Activated naive CD8-positive, alpha-beta T cell treated with anti-CD3 and anti-CD28 coated beads, Interleukin-2, amount 10 ng/mL, durations not matched to agents 7 days and 5 days (primary cell): ENCODE results near the gene AK8. TPM values are rescaled to one million over a fixed set of nuclear protein-coding genes. Genes with fewer than 3 reads are reported as not detected.

Experiments used
- ATAC-seq: fragments of 150-1000 bp; cut with Tn5 transposase; one replicate; pipeline ENCODE4 v1.10.0; 2021; ENCODE audit warnings: low read depth, moderate library complexity
- POLR2A ChIA-PET: fragments of 350-600 bp; sonication (Branson Sonifier 250); formaldehyde crosslinking; loops from one replicate; lab custom pipeline; 2021; ENCODE audit warnings: antibody characterized with exemption; lab: Charles Lee
- DNase-seq: peaks from one replicate; pipeline ENCODE4 v3.0.0; 2021
- H3K27ac Mint-ChIP-seq: one replicate; pipeline ENCODE4 v1.8.0; 2022; ENCODE audit warnings: mild to moderate bottlenecking, mixed read lengths
- H3K27me3 Mint-ChIP-seq: one replicate; pipeline ENCODE4 v1.8.0; 2022; ENCODE audit warnings: mild to moderate bottlenecking, moderate library complexity, mixed read lengths
- H3K36me3 Mint-ChIP-seq: one replicate; pipeline ENCODE4 v1.8.0; 2021; ENCODE audit warnings: mild to moderate bottlenecking, mixed read lengths
- H3K4me1 Mint-ChIP-seq: one replicate; pipeline ENCODE4 v1.8.0; 2021; ENCODE audit warnings: mixed read lengths
- H3K4me3 Mint-ChIP-seq: one replicate; pipeline ENCODE4 v1.8.0; 2022; ENCODE audit warnings: mild to moderate bottlenecking, moderate library complexity, mixed read lengths
- H3K9me3 Mint-ChIP-seq: one replicate; pipeline ENCODE4 v1.8.0; 2021; ENCODE audit warnings: mixed read lengths
- total RNA-seq, 2 experiments: library from RNA; stranded (reverse); gene quantifications; one replicate each; pipeline ENCODE4 v1.2.3, GENCODE V29; 2021

AK8 gene
- total RNA-seq, 2 experiments from 2014 or later: 0.30 TPM; not detected in 1

- Mint-ChIP-seq H3K4me3 (no peak overlapping the region), H3K9me3 (no peaks in the 10 kb centered on the region), H3K27ac (no peak overlapping the region), H3K4me1 (peaks cover 8% of the 10 kb centered on the region), H3K27me3 (peaks cover 30% of the 10 kb centered on the region), H3K36me3 (no peaks in the 10 kb centered on the region)
- DNase-seq (no peak), ATAC-seq (no peak)
- POLR2A ChIA-PET: interaction anchor here (0.5 kb wide), 1 partner anchor 71 kb away, joined by 3 read pairs; no protein-coding TSS in a partner anchor
Measured at GRCh38 chr9:132826131-132826530, 52.0 kb downstream of the AK8 start.

GRCh38 chr9:132825430-132825829, 52.7 kb downstream of the AK8 start:
- peaks cover 8% of the 10 kb centered on the region for H3K4me1 Mint-ChIP-seq
- H3K9me3 Mint-ChIP-seq: no peaks in the 10 kb centered on the region
- DNase-seq (no peak), ATAC-seq (no peak)
- no peak overlapping the region for H3K27ac Mint-ChIP-seq
- H3K4me3 Mint-ChIP-seq: no peak overlapping the region
- peaks cover 35% of the 10 kb centered on the region for H3K27me3 Mint-ChIP-seq
- POLR2A ChIA-PET: no interaction called here
- H3K36me3 Mint-ChIP-seq: no peaks in the 10 kb centered on the region

GRCh38 chr9:132824951-132825350, 53.1 kb downstream of the AK8 start:
- H3K27me3 Mint-ChIP-seq: peaks cover 35% of the 10 kb centered on the region
- H3K4me3 Mint-ChIP-seq: no peak overlapping the region
- DNase-seq: no peak
- POLR2A ChIA-PET: no interaction called here
- H3K9me3 Mint-ChIP-seq: no peaks in the 10 kb centered on the region
- no peak for ATAC-seq
- H3K36me3 Mint-ChIP-seq: no peaks in the 10 kb centered on the region
- peaks cover 8% of the 10 kb centered on the region for H3K4me1 Mint-ChIP-seq
- H3K27ac Mint-ChIP-seq: no peak overlapping the region

GRCh38 chr9:132824151-132824550, 53.9 kb downstream of the AK8 start:
- ATAC-seq: no peak
- Mint-ChIP-seq H3K4me1 (peaks cover 8% of the 10 kb centered on the region), H3K36me3 (no peaks in the 10 kb centered on the region), H3K27me3 (peaks cover 43% of the 10 kb centered on the region), H3K9me3 (no peaks in the 10 kb centered on the region), H3K4me3 (no peak overlapping the region), H3K27ac (no peak overlapping the region)
- DNase-seq: no peak
- POLR2A ChIA-PET: no interaction called here

- Mint-ChIP-seq H3K27ac (no peak overlapping the region), H3K36me3 (no peaks in the 10 kb centered on the region), H3K4me3 (no peak overlapping the region), H3K27me3 (peaks cover 46% of the 10 kb centered on the region), H3K9me3 (no peaks in the 10 kb centered on the region), H3K4me1 (peaks cover 8% of the 10 kb centered on the region)
- ATAC-seq (peak; percentile 47), DNase-seq (no peak)
- POLR2A ChIA-PET: no interaction called here
Measured at GRCh38 chr9:132823370-132824145, 54.5 kb downstream of the AK8 start.

GRCh38 chr9:132820169-132820944, 57.7 kb downstream of the AK8 start:
- Mint-ChIP-seq H3K4me1 (peaks cover 8% of the 10 kb centered on the region), H3K36me3 (no peaks in the 10 kb centered on the region), H3K27ac (no peak overlapping the region), H3K9me3 (no peaks in the 10 kb centered on the region), H3K27me3 (peaks cover 57% of the 10 kb centered on the region), H3K4me3 (no peak overlapping the region)
- ATAC-seq (no peak), DNase-seq (no peak)
- POLR2A ChIA-PET: interaction anchor here (0.6 to 0.7 kb wide), 2 partner anchors 12 to 150 kb away, joined by 3 to 6 read pairs; no protein-coding TSS in a partner anchor

- Mint-ChIP-seq H3K4me3 (no peak overlapping the region), H3K27me3 (peaks cover 53% of the 10 kb centered on the region), H3K36me3 (no peaks in the 10 kb centered on the region), H3K27ac (no peak overlapping the region), H3K4me1 (no peaks in the 10 kb centered on the region), H3K9me3 (no peaks in the 10 kb centered on the region)
- POLR2A ChIA-PET: interaction anchor here (0.7 kb wide), 1 partner anchor 30 kb away, joined by 3 read pairs; no protein-coding TSS in a partner anchor
- ATAC-seq (no peak), DNase-seq (no peak)
Measured at GRCh38 chr9:132818588-132818987, 59.5 kb downstream of the AK8 start.

- no peaks in the 10 kb centered on the region for H3K9me3 Mint-ChIP-seq
- ATAC-seq (no peak), DNase-seq (no peak)
- peaks cover 44% of the 10 kb centered on the region for H3K27me3 Mint-ChIP-seq
- POLR2A ChIA-PET: no interaction called here
- no peak overlapping the region for H3K27ac Mint-ChIP-seq
- no peaks in the 10 kb centered on the region for H3K36me3 Mint-ChIP-seq
- H3K4me3 Mint-ChIP-seq: no peak overlapping the region
- H3K4me1 Mint-ChIP-seq: no peaks in the 10 kb centered on the region
Measured at GRCh38 chr9:132814937-132815336, 63.1 kb downstream of the AK8 start.

- H3K36me3 Mint-ChIP-seq: no peaks in the 10 kb centered on the region
- no peaks in the 10 kb centered on the region for H3K4me1 Mint-ChIP-seq
- DNase-seq (no peak), ATAC-seq (no peak)
- H3K9me3 Mint-ChIP-seq: no peaks in the 10 kb centered on the region
- POLR2A ChIA-PET: no interaction called here
- H3K27me3 Mint-ChIP-seq: peaks cover 40% of the 10 kb centered on the region
- H3K4me3 Mint-ChIP-seq: no peak overlapping the region
- H3K27ac Mint-ChIP-seq: no peak overlapping the region
Measured at GRCh38 chr9:132813115-132813771, 64.8 kb downstream of the AK8 start.

GRCh38 chr9:132811985-132812384, 66.1 kb downstream of the AK8 start:
- Mint-ChIP-seq H3K27ac (no peak overlapping the region), H3K27me3 (peaks cover 40% of the 10 kb centered on the region), H3K36me3 (no peaks in the 10 kb centered on the region), H3K9me3 (no peaks in the 10 kb centered on the region), H3K4me3 (no peak overlapping the region), H3K4me1 (no peaks in the 10 kb centered on the region)
- POLR2A ChIA-PET: no interaction called here
- ATAC-seq (no peak), DNase-seq (no peak)

- no peak for DNase-seq
- no peaks in the 10 kb centered on the region for H3K4me1 Mint-ChIP-seq
- H3K4me3 Mint-ChIP-seq: no peak overlapping the region
- H3K36me3 Mint-ChIP-seq: no peaks in the 10 kb centered on the region
- H3K27me3 Mint-ChIP-seq: peaks cover 38% of the 10 kb centered on the region
- no peaks in the 10 kb centered on the region for H3K9me3 Mint-ChIP-seq
- H3K27ac Mint-ChIP-seq: no peak overlapping the region
- no peak for ATAC-seq
- POLR2A ChIA-PET: no interaction called here
Measured at GRCh38 chr9:132810314-132810713, 67.8 kb downstream of the AK8 start.

- Mint-ChIP-seq H3K27ac (no peak overlapping the region), H3K4me3 (no peak overlapping the region), H3K9me3 (no peaks in the 10 kb centered on the region), H3K27me3 (peaks cover 42% of the 10 kb centered on the region), H3K36me3 (no peaks in the 10 kb centered on the region), H3K4me1 (peaks cover under 1% of the 10 kb centered on the region)
- DNase-seq (no peak), ATAC-seq (no peak)
- POLR2A ChIA-PET: no interaction called here
Measured at GRCh38 chr9:132809677-132810271, 68.3 kb downstream of the AK8 start.

GRCh38 chr9:132808645-132809044, 69.4 kb downstream of the AK8 start:
- POLR2A ChIA-PET: interaction anchor here (0.5 kb wide), 1 partner anchor 12 kb away, joined by 3 read pairs; no protein-coding TSS in a partner anchor
- Mint-ChIP-seq H3K27me3 (peaks cover 44% of the 10 kb centered on the region), H3K9me3 (no peaks in the 10 kb centered on the region), H3K4me1 (peaks cover 4% of the 10 kb centered on the region), H3K36me3 (no peaks in the 10 kb centered on the region), H3K4me3 (no peak overlapping the region), H3K27ac (no peak overlapping the region)
- DNase-seq (no peak), ATAC-seq (no peak)
